H1 (cell line): ENCODE data around the gene DNAJB11. TPM values are rescaled to one million over a fixed set of nuclear protein-coding genes. Genes with fewer than 3 reads are reported as not detected.

Experiments
- CEBPB ChIP-seq: IDR thresholded peaks from 2 replicates; pipeline ENCODE4 v1.6.1; 2012; ENCODE audit warnings: low read depth, low read length
- CHD2 ChIP-seq: IDR thresholded peaks from 2 replicates; pipeline ENCODE4 v1.6.1; 2012; ENCODE audit warnings: low read length, improper control_type of control experiment
- POLR2A ChIP-seq, 2 experiments: IDR thresholded peaks; 1 replicate in 1 of 2; 2 replicates in 1 of 2; pipeline ENCODE4 v1.6.1; 2011; ENCODE audit warnings: low read depth in 2 of 2, low read length in 2 of 2, mild to moderate bottlenecking in 2 of 2; ENCODE audit errors: control extremely low read depth in 1 of 2
- TAF7 ChIP-seq: optimal IDR thresholded peaks from 2 replicates; pipeline ENCODE3; 2011; ENCODE audit warnings: low read depth, mild to moderate bottlenecking, inconsistent platforms, low read length, moderate library complexity, borderline replicate concordance
- polyA plus RNA-seq, 7 experiments: library from polyadenylated mRNA; depleted of rRNA in 3 of 7; stranded (reverse) in 5 of 7; unstranded in 2 of 7; fragments of >200 nt in 5 of 7; fragments of 200-250 nt in 2 of 7; gene quantifications; 1 replicate in 5 of 7; 2 replicates in 1 of 7; 4 replicates in 1 of 7; pipeline versions ENCODE4 v1.2.1 to v1.2.3, GENCODE V29; 2011 to 2013; ENCODE audit warnings: missing spikeins in 2 of 7, mixed read lengths in 2 of 7
- total RNA-seq: library from RNA; stranded (reverse); fragmentation: NEBNext Ultra II Directional; extraction: Animal tissue kit (Norgen Biotek cat#: 25700); gene quantifications from 2 replicates; pipeline ENCODE4 v1.2.1, GENCODE V29; 2021
- TF ChIP-seq, protein P1 (sequence below): IDR thresholded peaks from 2 replicates; pipeline ENCODE4 v1.6.1; 2012; ENCODE audit warnings: low read length, inconsistent platforms

DNAJB11 gene
- total and polyA plus RNA-seq, 2 of the 8 experiments (the other 6 are each of a cell fraction or from before 2014, with no cell fraction given) = 14.6 to 63.9 TPM

DNA sequence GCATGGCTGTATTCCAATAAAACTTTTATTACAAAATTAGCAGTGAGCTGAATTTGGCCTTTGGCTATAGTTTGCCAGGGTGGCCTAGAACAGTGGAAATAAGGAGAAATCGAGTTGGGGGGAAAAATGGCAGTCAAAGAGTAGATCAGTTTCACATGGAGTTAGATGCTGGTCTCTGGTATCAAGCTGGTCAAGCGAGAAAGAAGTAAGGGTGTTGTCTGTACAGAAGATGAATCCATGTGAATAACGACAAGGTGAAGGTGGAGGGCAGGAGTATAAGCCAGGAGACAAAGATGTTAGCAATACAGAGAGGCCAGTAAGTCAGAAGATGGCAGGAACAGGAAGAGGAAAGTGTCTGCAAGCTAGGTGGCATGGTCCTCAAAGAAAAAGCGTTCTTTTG lies 54.1 kb downstream of the DNAJB11 start (continued):
- TF ChIP-seq, protein P1, sequence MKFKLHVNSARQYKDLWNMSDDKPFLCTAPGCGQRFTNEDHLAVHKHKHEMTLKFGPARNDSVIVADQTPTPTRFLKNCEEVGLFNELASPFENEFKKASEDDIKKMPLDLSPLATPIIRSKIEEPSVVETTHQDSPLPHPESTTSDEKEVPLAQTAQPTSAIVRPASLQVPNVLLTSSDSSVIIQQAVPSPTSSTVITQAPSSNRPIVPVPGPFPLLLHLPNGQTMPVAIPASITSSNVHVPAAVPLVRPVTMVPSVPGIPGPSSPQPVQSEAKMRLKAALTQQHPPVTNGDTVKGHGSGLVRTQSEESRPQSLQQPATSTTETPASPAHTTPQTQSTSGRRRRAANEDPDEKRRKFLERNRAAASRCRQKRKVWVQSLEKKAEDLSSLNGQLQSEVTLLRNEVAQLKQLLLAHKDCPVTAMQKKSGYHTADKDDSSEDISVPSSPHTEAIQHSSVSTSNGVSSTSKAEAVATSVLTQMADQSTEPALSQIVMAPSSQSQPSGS = no peak
- no peak for TF ChIP-seq TAF7
- no peak for TF ChIP-seq CHD2
- no peak for TF ChIP-seq CEBPB
- no peak for TF ChIP-seq POLR2A (IDR thresholded peaks at IDR 0.05; ENCODE audit: control extremely low read depth in 1 of 2, low read depth in 2 of 2, low read length in 2 of 2)
- TF ChIP-seq, all 59 proteins: peak for 0
